GM13976 (cell line): Measurements from ENCODE around the gene DMBX1.

Experiments used
- DNase-seq: peaks from one replicate; pipeline ENCODE4 v3.0.0; 2012; ENCODE audit warnings: low spot score
- CTCF ChIP-seq: IDR thresholded peaks from 2 replicates; pipeline ENCODE4 v1.5.1; 2012; ENCODE audit warnings: borderline replicate concordance, mild to moderate bottlenecking; ENCODE audit not compliant: insufficient read depth; ENCODE audit errors: extremely low read depth, missing control alignments, control extremely low read depth
- in situ Hi-C: fragments of 300-500 bp; cut with MboI; formaldehyde crosslinking; loops from one replicate; pipeline ENCODE4 v1.12.0; 2022; ENCODE audit warnings: low sequenced_read_pairs, mixed read lengths, inconsistent platforms; ENCODE audit not compliant: unreplicated experiment

The DMBX1 gene

GRCh38 chr1:46521414-46521813 is 31.8 kb downstream of the DMBX1 start:
- in situ Hi-C loops, result no loop called here
- no peak for TF ChIP-seq CTCF
- DNase-seq, result no peak

GRCh38 chr1:46522184-46522968 is 32.7 kb downstream of the DMBX1 start:
- in situ Hi-C loops, result no loop called here
- no peak for DNase-seq
- no peak for TF ChIP-seq CTCF

GRCh38 chr1:46522969-46523320 is 33.3 kb downstream of the DMBX1 start:
- in situ Hi-C loops, result no loop called here
- DNase-seq, result no peak
- no peak for TF ChIP-seq CTCF

GRCh38 chr1:46523496-46524353 is 34.1 kb downstream of the DMBX1 start:
- in situ Hi-C loops, result no loop called here
- DNase-seq, result no peak
- TF ChIP-seq CTCF, result no peak

- TF ChIP-seq CTCF, result no peak
- in situ Hi-C loops, result loop anchor here (5.0 kb wide), 1 partner anchor 48 kb away; no protein-coding TSS in a partner anchor
- no peak for DNase-seq
Measured at GRCh38 chr1:46524843-46525242, 35.2 kb downstream of the DMBX1 start.

- in situ Hi-C loops, result loop anchor here (5.0 kb wide), 1 partner anchor 48 kb away; no protein-coding TSS in a partner anchor
Measured at GRCh38 chr1:46525253-46525983, 35.8 kb downstream of the DMBX1 start.

More at GRCh38 chr1:46525253-46525983, 35.8 kb downstream of the DMBX1 start:
- no peak for TF ChIP-seq CTCF
- DNase-seq, result no peak
